Thoracic aorta (tissue), 2 donors: Measurements from ENCODE around the gene SEL1L3. TPM values are rescaled to one million over a fixed set of nuclear protein-coding genes. Genes with fewer than 3 reads are reported as not detected.

ENCODE experiments used
- ATAC-seq: fragments of 150-250 bp; one replicate; pipeline ENCODE4 v1.8.0; 2017; ENCODE audit warnings: low read depth; ENCODE audit not compliant: insufficient number of reproducible peaks, low FRiP score
- DNase-seq: peaks from one replicate; pipeline ENCODE4 v3.0.0-alpha.2; 2020; ENCODE audit warnings: low spot score
- H3K27ac ChIP-seq, 2 donors: fragments of 200-600 bp; sonication (generic); 1 replicate in 1 of 2; 2 replicates in 1 of 2; pipeline ENCODE4 v1.5.1; 2016; ENCODE audit warnings: mild to moderate bottlenecking in 2 of 2, moderate library complexity in 2 of 2
- H3K27me3 ChIP-seq: fragments of 200-600 bp; sonication (generic); replicated peaks from 2 replicates; pipeline ENCODE4 v1.6.0; 2016; ENCODE audit warnings: mild to moderate bottlenecking; ENCODE audit not compliant: insufficient read depth
- H3K36me3 ChIP-seq: fragments of 200-600 bp; sonication (generic); one replicate; pipeline ENCODE4 v1.5.1; 2016
- H3K4me1 ChIP-seq, 2 donors: fragments of 200-600 bp; sonication (generic); 1 replicate in 1 of 2; 2 replicates in 1 of 2; pipeline versions ENCODE4 v1.5.1 to v1.6.0; 2016; ENCODE audit warnings: low read depth in 2 of 2, mild to moderate bottlenecking in 1 of 2; ENCODE audit not compliant: control insufficient read depth in 1 of 2
- H3K4me3 ChIP-seq: fragments of 200-600 bp; sonication (generic); 2 replicates; pipeline ENCODE4 v1.5.1; 2016; ENCODE audit warnings: mild to moderate bottlenecking
- H3K9me3 ChIP-seq: fragments of 200-600 bp; sonication (generic); 2 replicates; pipeline ENCODE4 v1.5.1; 2016
- total RNA-seq, 2 donors: library from RNA; depleted of rRNA; stranded (reverse); fragments of >200 nt; gene quantifications; one replicate each; pipeline versions ENCODE4 v1.1.0 to v1.2.3, GENCODE V29; 2016
- TF ChIP-seq, protein P1 (sequence below): fragments of 200-600 bp; sonication (generic); IDR thresholded peaks from one replicate; pipeline ENCODE4 v1.5.1; 2019; ENCODE audit warnings: antibody characterized with exemption

SEL1L3 gene
- total RNA-seq, 2 donors from 2014 or later: 9.9 to 34.8 TPM

DNA sequence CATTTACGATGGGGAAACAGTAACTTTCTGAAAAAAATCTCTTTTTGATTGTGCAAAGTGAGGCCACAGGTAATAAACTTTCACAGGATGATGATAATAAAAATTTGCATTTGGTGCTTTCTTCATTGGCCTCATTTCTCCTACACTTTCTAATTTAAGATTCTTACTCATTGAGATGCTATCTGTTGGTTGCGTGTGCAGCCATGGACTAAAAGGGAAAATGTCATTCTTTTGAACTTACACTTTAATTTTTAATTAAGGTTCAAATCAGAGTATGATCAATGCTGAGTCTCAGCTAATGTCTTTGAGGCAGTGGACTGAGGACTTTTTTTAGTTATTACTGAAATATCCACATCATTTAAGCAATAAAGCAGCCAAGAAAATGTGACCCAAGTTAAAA, 87.6 kb downstream of the SEL1L3 start:
- Histone ChIP-seq H3K27ac (no peak overlapping the region), H3K36me3 (no peaks in the 10 kb centered on the region), H3K4me3 (no peak overlapping the region), H3K27me3 (no peaks in the 10 kb centered on the region), H3K4me1 (no peaks in the 10 kb centered on the region), H3K9me3 (no peaks in the 10 kb centered on the region)
- TF ChIP-seq, protein P1, sequence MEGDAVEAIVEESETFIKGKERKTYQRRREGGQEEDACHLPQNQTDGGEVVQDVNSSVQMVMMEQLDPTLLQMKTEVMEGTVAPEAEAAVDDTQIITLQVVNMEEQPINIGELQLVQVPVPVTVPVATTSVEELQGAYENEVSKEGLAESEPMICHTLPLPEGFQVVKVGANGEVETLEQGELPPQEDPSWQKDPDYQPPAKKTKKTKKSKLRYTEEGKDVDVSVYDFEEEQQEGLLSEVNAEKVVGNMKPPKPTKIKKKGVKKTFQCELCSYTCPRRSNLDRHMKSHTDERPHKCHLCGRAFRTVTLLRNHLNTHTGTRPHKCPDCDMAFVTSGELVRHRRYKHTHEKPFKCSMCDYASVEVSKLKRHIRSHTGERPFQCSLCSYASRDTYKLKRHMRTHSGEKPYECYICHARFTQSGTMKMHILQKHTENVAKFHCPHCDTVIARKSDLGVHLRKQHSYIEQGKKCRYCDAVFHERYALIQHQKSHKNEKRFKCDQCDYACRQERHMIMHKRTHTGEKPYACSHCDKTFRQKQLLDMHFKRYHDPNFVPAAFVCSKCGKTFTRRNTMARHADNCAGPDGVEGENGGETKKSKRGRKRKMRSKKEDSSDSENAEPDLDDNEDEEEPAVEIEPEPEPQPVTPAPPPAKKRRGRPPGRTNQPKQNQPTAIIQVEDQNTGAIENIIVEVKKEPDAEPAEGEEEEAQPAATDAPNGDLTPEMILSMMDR: no peak
- no peak for ATAC-seq
- no peak for DNase-seq

DNA sequence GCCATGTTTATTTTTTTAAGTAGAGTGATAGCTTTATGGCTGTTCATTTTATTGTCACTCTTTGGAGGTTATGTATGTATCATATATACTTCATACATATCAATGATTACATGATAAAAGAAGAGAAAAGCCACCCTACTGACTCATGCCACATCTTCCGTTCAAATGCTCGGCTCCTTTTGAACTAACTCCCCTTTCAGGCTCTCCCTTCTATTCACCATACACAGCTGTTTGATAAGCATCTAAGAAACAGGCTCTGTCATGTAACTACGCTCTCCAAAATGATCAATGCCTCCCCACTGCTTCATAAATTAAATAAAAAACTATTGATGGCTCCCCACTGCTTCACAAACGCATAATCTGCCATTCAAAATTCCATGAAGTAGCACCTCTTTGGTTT, 89.4 kb downstream of the SEL1L3 start:
- TF ChIP-seq, protein P1: no peak
- no peak for DNase-seq
- ATAC-seq: no peak
- Histone ChIP-seq H3K27ac (no peak overlapping the region), H3K36me3 (no peaks in the 10 kb centered on the region), H3K9me3 (no peaks in the 10 kb centered on the region), H3K27me3 (no peaks in the 10 kb centered on the region), H3K4me1 (no peaks in the 10 kb centered on the region), H3K4me3 (no peak overlapping the region)

DNA sequence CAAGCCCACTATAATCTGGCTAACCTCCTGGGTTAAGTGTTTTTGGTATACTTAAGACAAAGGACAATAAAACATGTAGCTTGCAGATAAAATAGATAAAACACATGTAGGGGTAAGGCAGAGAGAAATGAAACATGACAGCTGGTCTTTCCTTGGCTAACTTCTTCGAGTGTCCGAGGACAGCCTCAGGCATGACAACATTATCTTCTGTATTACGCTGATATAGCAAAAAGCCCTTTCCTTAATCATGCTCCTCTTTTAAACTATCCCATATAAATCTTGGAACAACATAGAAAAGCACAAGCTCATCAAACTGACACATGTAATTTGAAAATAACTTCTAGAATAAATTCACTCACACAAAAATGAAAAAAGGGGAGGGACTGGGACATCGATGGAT, 91.1 kb downstream of the SEL1L3 start:
- DNase-seq (no peak), ATAC-seq (no peak)
- Histone ChIP-seq H3K27me3 (no peaks in the 10 kb centered on the region), H3K36me3 (no peaks in the 10 kb centered on the region), H3K4me1 (no peaks in the 10 kb centered on the region), H3K4me3 (no peak overlapping the region), H3K27ac (no peak overlapping the region), H3K9me3 (no peaks in the 10 kb centered on the region)
- TF ChIP-seq, protein P1: no peak

DNA sequence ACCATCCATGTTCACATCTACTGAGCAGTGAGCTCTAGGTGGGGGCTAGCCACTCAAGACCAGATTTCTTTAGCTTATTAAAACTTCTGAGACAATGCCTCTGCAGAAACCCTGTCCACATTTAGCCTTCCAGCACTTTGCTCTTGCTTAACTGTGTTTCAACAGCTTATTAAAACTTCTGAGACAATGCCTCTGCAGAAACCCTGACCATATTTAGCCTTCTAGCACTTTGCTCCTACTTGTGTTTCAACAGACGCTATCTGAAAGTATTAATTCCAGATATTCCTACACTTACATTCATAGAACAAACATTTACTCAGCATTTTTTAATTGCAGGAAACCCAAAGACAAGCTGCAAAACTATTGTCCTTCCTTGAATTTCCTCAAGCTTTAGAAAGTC, 91.9 kb downstream of the SEL1L3 start:
- ATAC-seq: no peak

DNA sequence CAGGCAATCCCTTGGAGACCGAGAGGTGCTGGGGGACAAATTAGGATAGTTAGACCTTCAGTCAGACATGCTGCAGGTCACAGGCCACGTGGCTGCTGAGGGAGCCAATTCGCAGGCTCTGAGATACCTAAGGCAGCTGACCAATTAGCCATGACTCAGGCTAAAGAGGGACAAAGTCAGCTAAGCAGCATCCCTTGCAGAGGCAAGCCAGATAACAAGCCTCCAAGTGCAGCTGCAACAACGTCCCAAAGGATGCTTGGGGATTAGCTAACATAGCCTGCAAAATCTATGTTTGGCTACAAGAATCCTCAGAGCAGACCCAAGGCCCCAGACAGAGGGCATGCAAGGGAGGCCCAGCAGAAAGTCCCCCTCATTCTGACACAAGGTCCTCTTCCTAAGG, 93.5 kb downstream of the SEL1L3 start:
- H3K4me1 ChIP-seq: no peaks in the 10 kb centered on the region
- DNase-seq (no peak), ATAC-seq (no peak)
- no peak overlapping the region for H3K27ac ChIP-seq
- TF ChIP-seq, protein P1: no peak
- H3K36me3 ChIP-seq: no peaks in the 10 kb centered on the region
- H3K4me3 ChIP-seq: no peak overlapping the region
- no peaks in the 10 kb centered on the region for H3K9me3 ChIP-seq
- no peaks in the 10 kb centered on the region for H3K27me3 ChIP-seq

More for the DNA sequence above, 91.9 kb downstream of the SEL1L3 start:
- no peaks in the 10 kb centered on the region for H3K4me1 ChIP-seq
- H3K27ac ChIP-seq: no peak overlapping the region
- H3K36me3 ChIP-seq: no peaks in the 10 kb centered on the region
- H3K9me3 ChIP-seq: no peaks in the 10 kb centered on the region
- TF ChIP-seq, protein P1: no peak
- no peak overlapping the region for H3K4me3 ChIP-seq
- no peaks in the 10 kb centered on the region for H3K27me3 ChIP-seq
- DNase-seq: no peak
